Natural killer cell (primary cell): ENCODE results near the gene DAZAP1. TPM values are rescaled to one million over a fixed set of nuclear protein-coding genes. Genes with fewer than 3 reads are reported as not detected.

Experiments used
- ATAC-seq, 3 donors: fragments of 150-1000 bp in 2 of 3; fragments of 200-7000 bp in 1 of 3; cut with Tn5 transposase; 1 replicate in 1 of 3; 2 replicates in 2 of 3; pipeline ENCODE4 v1.10.0; 2021; ENCODE audit warnings: mild to moderate bottlenecking in 2 of 3, moderate library complexity in 2 of 3
- DNase-seq, 2 donors: peaks; one replicate each; pipeline versions ENCODE4 v3.0.0 to v3.0.0-alpha.2; 2013 to 2021; ENCODE audit warnings: mixed read lengths in 1 of 2
- H3K27ac ChIP-seq: one replicate; pipeline ENCODE4 v1.5.1; 2013; ENCODE audit warnings: mild to moderate bottlenecking, low read length
- H3K27me3 ChIP-seq: one replicate; pipeline ENCODE4 v1.6.1; 2013; ENCODE audit warnings: low read length; ENCODE audit not compliant: control insufficient read depth, insufficient read depth
- H3K36me3 ChIP-seq: one replicate; pipeline ENCODE4 v1.6.1; 2013; ENCODE audit warnings: low read length; ENCODE audit not compliant: control insufficient read depth, insufficient read depth
- H3K4me1 ChIP-seq: one replicate; pipeline ENCODE4 v1.6.1; 2013; ENCODE audit warnings: low read length; ENCODE audit not compliant: control insufficient read depth, insufficient read depth
- H3K4me3 ChIP-seq: one replicate; pipeline ENCODE4 v1.5.1; 2013; ENCODE audit warnings: low read length
- H3K9me3 ChIP-seq: one replicate; pipeline ENCODE4 v1.6.1; 2013; ENCODE audit warnings: low read length; ENCODE audit not compliant: control insufficient read depth, insufficient read depth
- H3K27ac Mint-ChIP-seq, 2 donors: one replicate each; pipeline ENCODE4 v1.8.0; 2022; ENCODE audit warnings: mild to moderate bottlenecking in 2 of 2, mixed read lengths in 2 of 2, moderate library complexity in 1 of 2
- H3K27me3 Mint-ChIP-seq, 2 donors: one replicate each; pipeline ENCODE4 v1.8.0; 2022; ENCODE audit warnings: low read depth in 2 of 2, mixed read lengths in 2 of 2
- H3K36me3 Mint-ChIP-seq: one replicate; pipeline ENCODE4 v1.8.0; 2022; ENCODE audit warnings: mixed read lengths
- H3K4me1 Mint-ChIP-seq, 2 donors: one replicate each; pipeline ENCODE4 v1.8.0; 2022; ENCODE audit warnings: mixed read lengths in 2 of 2
- H3K4me3 Mint-ChIP-seq: one replicate; pipeline ENCODE4 v1.8.0; 2022; ENCODE audit warnings: mild to moderate bottlenecking, moderate library complexity, mixed read lengths
- H3K9me3 Mint-ChIP-seq, 2 donors: one replicate each; pipeline ENCODE4 v1.8.0; 2022; ENCODE audit warnings: mixed read lengths in 2 of 2
- CTCF ChIP-seq: fragments of 200-600 bp; IDR thresholded peaks from one replicate; pipeline ENCODE4 v1.8.0; 2022; ENCODE audit warnings: antibody characterized with exemption
- WGBS: methylation state at CpG from one replicate; pipeline ENCODE4 v1.1.7; 2013; ENCODE audit warnings: missing lambda C conversion rate; ENCODE audit not compliant: insufficient coverage; 5-methylcytosine and 5-hydroxymethylcytosine counted together
- intact Hi-C: fragments of 100-400 bp; cut with micrococcal nuclease; formaldehyde crosslinking; loops from one replicate; pipeline ENCODE4 v1.14.2; 2022
- total RNA-seq, 4 donors: library from RNA; stranded (reverse); fragments of 120-200 nt in 1 of 4; gene quantifications; one replicate each; pipeline versions ENCODE4 v1.2.3 to v1.2.4, GENCODE V29; 2013 to 2022

The DAZAP1 gene
- total RNA-seq, 3 donors from 2014 or later (not counting 1 experiment from before 2014, with no cell fraction given): 166 to 207 (median 170) TPM

- H3K4me3 ChIP-seq: no peak overlapping the region
- Mint-ChIP-seq H3K4me1 (peaks cover 0 to 17% of the 10 kb centered on the region in 2 donors), H3K27me3 (peaks cover 0 to 15% of the 10 kb centered on the region in 2 donors), H3K36me3 (no peaks in the 10 kb centered on the region), H3K4me3 (no peak overlapping the region), H3K9me3 (no peaks in the 10 kb centered on the region), H3K27ac (no peak overlapping the region)
- peaks cover 20% of the 10 kb centered on the region for H3K4me1 ChIP-seq
- no peak for ATAC-seq
- no peak for TF ChIP-seq CTCF
- no peak overlapping the region for H3K27ac ChIP-seq
- H3K36me3 ChIP-seq: peaks cover 3% of the 10 kb centered on the region
- 89% methylated on average over 16 of the region's 16 CpGs for WGBS
- peaks cover 35% of the 10 kb centered on the region for H3K27me3 ChIP-seq
- intact Hi-C loops: no loop called here
- peaks cover 7% of the 10 kb centered on the region for H3K9me3 ChIP-seq
- no peak for DNase-seq
These were observed 50.5 kb downstream of the DAZAP1 start for GRCh38 chr19:1457892-1458291.

GRCh38 chr19:1459479-1459878 is 52.1 kb downstream of the DAZAP1 start:
- Mint-ChIP-seq H3K27me3 (peaks cover 0 to 10% of the 10 kb centered on the region in 2 donors), H3K27ac (no peak overlapping the region), H3K36me3 (no peaks in the 10 kb centered on the region), H3K4me1 (peaks cover 0 to 12% of the 10 kb centered on the region in 2 donors), H3K9me3 (no peaks in the 10 kb centered on the region), H3K4me3 (no peak overlapping the region)
- intact Hi-C loops: no loop called here
- 91% methylated on average over 8 of the region's 9 CpGs for WGBS
- Histone ChIP-seq H3K9me3 (peaks cover 7% of the 10 kb centered on the region), H3K27me3 (peaks cover 22% of the 10 kb centered on the region), H3K27ac (no peak overlapping the region), H3K36me3 (peaks cover 3% of the 10 kb centered on the region), H3K4me1 (peaks cover 20% of the 10 kb centered on the region), H3K4me3 (no peak overlapping the region)
- DNase-seq (no peak), ATAC-seq (no peak)
- TF ChIP-seq CTCF: no peak

DNA sequence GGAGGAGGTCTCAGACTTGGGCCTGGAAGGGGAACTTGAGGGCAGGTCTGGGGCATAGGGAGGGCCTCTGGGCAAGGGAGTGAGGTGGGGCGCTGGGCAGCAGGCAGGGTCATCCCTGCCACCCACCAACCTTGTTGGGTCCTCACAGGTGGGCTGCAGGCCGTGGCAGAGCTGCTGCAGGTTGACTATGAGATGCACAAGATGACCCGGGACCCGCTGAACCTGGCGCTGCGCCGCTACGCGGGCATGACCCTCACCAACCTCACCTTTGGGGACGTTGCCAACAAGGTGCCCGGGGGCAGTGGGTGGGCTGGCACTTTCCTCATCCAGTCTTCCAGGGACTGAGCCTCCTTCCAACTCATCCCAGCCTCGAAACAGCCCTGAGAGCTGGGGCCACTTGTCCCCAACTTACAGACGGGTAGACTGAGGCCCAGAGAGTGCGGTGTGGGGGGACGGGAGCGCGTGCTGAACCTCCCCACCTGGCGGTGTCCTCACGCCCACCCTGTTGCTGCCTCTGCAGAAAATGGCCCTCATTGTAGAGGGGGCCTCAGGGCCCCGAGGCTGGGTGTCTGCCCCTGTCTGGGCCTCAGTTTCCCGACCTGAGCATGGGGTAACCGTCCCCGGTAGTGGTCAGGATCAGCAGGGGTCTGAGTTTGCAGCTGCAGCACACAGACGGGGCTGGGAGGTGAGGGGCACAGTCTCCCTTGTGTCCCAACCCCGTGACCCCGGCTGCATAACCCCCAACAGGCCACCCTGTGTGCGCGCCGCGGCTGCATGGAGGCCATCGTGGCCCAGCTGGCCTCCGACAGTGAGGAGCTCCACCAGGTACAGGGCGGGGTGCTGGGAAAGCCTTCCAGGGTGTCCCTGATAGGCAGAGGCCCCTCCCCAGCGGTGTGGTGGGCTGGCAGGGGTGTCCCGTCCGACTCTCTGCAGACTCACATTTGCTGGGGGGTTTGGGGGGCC is 52.9 kb downstream of the DAZAP1 start:
- Histone ChIP-seq H3K27me3 (peaks cover 22% of the 10 kb centered on the region), H3K4me1 (peaks cover 17% of the 10 kb centered on the region), H3K9me3 (peaks cover 7% of the 10 kb centered on the region), H3K4me3 (no peak overlapping the region), H3K36me3 (peaks cover 3% of the 10 kb centered on the region), H3K27ac (no peak overlapping the region)
- Mint-ChIP-seq H3K27me3 (peaks cover 0 to 6% of the 10 kb centered on the region in 2 donors), H3K9me3 (no peaks in the 10 kb centered on the region), H3K4me1 (peaks cover 0 to 11% of the 10 kb centered on the region in 2 donors), H3K27ac (no peak overlapping the region), H3K4me3 (no peak overlapping the region), H3K36me3 (no peaks in the 10 kb centered on the region)
- DNase-seq (no peak), ATAC-seq (no peak)
- intact Hi-C loops: no loop called here
- WGBS: 91% methylated on average over 36 of the region's 36 CpGs
- TF ChIP-seq CTCF: no peak
